Lung (tissue), 12 donors: ENCODE results near the gene EFNA3. TPM values are rescaled to one million over a fixed set of nuclear protein-coding genes. Genes with fewer than 3 reads are reported as not detected.

Experiments used
- ATAC-seq: fragments of 200-7000 bp; cut with Tn5 transposase; one replicate; pipeline ENCODE4 v1.9.1; 2020; ENCODE audit warnings: moderate number of reproducible peaks; ENCODE audit not compliant: insufficient read depth, low FRiP score
- DNase-seq, 3 donors: peaks; one replicate each; pipeline ENCODE4 v3.0.0-alpha.2; 2013 to 2017
- H3K27ac ChIP-seq, 2 donors: one replicate each; pipeline ENCODE4 v1.5.1; 2013; ENCODE audit warnings: mild to moderate bottlenecking in 2 of 2, moderate library complexity in 2 of 2, control low read depth in 1 of 2, inconsistent platforms in 1 of 2, low read depth in 1 of 2, low read length in 1 of 2
- H3K27me3 ChIP-seq, 3 donors: one replicate each; pipeline ENCODE4 v1.5.1; 2013; ENCODE audit warnings: low read length in 2 of 3; ENCODE audit not compliant: control insufficient read depth in 3 of 3, insufficient read depth in 3 of 3
- H3K36me3 ChIP-seq, 4 donors: one replicate each; pipeline ENCODE4 v1.5.1; 2013; ENCODE audit warnings: low read length in 4 of 4, mild to moderate bottlenecking in 1 of 4, moderate library complexity in 1 of 4; ENCODE audit not compliant: control insufficient read depth in 4 of 4, insufficient read depth in 4 of 4
- H3K4me1 ChIP-seq, 5 donors: one replicate each; pipeline ENCODE4 v1.5.1; 2013; ENCODE audit warnings: low read length in 5 of 5, mild to moderate bottlenecking in 2 of 5, moderate library complexity in 1 of 5; ENCODE audit not compliant: control insufficient read depth in 5 of 5, insufficient read depth in 5 of 5
- H3K4me3 ChIP-seq: one replicate; pipeline ENCODE4 v1.5.1; 2013; ENCODE audit warnings: mild to moderate bottlenecking, control low read depth, moderate library complexity
- H3K9ac ChIP-seq, 2 donors: one replicate each; pipeline ENCODE4 v1.5.1; 2013; ENCODE audit warnings: low read length in 2 of 2, control low read depth in 1 of 2; ENCODE audit not compliant: insufficient read depth in 1 of 2
- H3K9me3 ChIP-seq, 4 donors: one replicate each; pipeline ENCODE4 v1.5.1; 2013; ENCODE audit warnings: low read length in 3 of 4, mild to moderate bottlenecking in 1 of 4, moderate library complexity in 1 of 4; ENCODE audit not compliant: control insufficient read depth in 4 of 4, insufficient read depth in 3 of 4
- CTCF ChIP-seq: IDR thresholded peaks from 2 replicates; pipeline ENCODE4 v1.5.1; 2012; ENCODE audit warnings: mild to moderate bottlenecking; ENCODE audit errors: control extremely low read depth, extremely low read depth
- WGBS, 2 donors: extraction: QIAGEN DNeasy Blood & Tissue Kit; methylation state at CpG; one replicate each; pipeline ENCODE4 v1.1.7; 2013; 5-methylcytosine and 5-hydroxymethylcytosine counted together
- polyA plus RNA-seq, 2 donors: library from polyadenylated mRNA; stranded (reverse); fragments of 200-250 nt; gene quantifications; one replicate each; pipeline ENCODE4 v1.2.1, GENCODE V29; 2013
- total RNA-seq, 2 donors: library from RNA; depleted of rRNA in 1 of 2; stranded (reverse); fragments of >200 nt in 1 of 2; gene quantifications; one replicate each; pipeline ENCODE4 v1.2.1, GENCODE V29; 2014 to 2021
- donor health status: control.
- donor health status: control.
- donor health status: Bipolar disorder and iron deficiency.
- donor health status: healthy.
- donor health status: DM: yes; HTN: yes; CAD: no.

The EFNA3 gene
- total and polyA plus RNA-seq, 4 donors: 1.1 to 1.9 (median 1.6) TPM

DNA sequence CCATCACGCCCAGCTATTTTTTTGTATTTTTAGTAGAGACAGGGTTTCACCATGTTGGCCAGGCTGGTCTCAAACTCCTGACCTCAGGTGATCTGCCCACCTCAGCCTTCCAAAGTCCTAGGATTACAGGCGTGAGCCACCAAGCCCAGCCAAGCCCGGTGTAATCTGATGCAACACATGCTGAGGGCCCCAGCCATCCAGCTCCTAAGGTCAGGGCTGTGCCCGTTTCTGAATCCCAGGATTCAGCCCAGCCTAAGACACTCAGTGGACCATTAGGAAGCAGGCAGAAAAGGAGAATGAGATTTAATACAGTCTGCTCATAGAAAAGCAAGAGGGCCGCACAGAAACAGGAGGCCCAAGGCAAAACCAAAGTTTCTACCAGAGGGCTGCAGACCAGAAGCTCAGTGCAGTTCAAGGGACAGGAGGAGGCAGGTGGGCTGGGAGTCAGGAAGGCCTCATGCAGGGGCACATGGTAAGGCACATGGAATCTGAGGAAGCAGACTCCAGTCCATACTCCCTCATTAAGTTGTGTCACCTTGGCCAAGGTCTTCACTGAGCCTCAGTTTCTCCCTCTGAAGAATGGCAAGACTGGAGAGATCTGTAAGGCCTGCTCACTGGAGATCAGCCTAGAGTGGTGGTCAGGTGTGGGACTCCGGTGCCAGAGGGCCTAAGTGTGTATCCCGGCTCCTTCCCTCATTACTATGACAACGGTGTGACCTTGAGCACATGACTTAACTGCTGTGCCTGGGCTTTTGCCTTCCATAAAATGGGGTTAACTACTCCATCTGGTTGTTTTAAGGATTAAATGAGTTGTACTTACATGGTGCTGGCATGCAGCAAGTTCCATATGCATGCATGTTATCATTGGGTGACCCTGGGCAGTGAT lies 29.9 kb upstream of the EFNA3 start:
- Histone ChIP-seq H3K9ac (no peak overlapping the region), H3K27ac (no peak overlapping the region), H3K4me3 (no peak overlapping the region), H3K36me3 (peaks cover 0 to under 1% (median 0%) of the 10 kb centered on the region in 4 donors), H3K27me3 (no peaks in the 10 kb centered on the region), H3K4me1 (peaks cover 0 to 33% (median 16%) of the 10 kb centered on the region in 5 donors), H3K9me3 (no peaks in the 10 kb centered on the region)
- no peak for DNase-seq
- TF ChIP-seq CTCF: no peak
- no peak for ATAC-seq
- WGBS, 2 donors: 91 to 100% methylated on average over 8 of the region's 8 CpGs

DNA sequence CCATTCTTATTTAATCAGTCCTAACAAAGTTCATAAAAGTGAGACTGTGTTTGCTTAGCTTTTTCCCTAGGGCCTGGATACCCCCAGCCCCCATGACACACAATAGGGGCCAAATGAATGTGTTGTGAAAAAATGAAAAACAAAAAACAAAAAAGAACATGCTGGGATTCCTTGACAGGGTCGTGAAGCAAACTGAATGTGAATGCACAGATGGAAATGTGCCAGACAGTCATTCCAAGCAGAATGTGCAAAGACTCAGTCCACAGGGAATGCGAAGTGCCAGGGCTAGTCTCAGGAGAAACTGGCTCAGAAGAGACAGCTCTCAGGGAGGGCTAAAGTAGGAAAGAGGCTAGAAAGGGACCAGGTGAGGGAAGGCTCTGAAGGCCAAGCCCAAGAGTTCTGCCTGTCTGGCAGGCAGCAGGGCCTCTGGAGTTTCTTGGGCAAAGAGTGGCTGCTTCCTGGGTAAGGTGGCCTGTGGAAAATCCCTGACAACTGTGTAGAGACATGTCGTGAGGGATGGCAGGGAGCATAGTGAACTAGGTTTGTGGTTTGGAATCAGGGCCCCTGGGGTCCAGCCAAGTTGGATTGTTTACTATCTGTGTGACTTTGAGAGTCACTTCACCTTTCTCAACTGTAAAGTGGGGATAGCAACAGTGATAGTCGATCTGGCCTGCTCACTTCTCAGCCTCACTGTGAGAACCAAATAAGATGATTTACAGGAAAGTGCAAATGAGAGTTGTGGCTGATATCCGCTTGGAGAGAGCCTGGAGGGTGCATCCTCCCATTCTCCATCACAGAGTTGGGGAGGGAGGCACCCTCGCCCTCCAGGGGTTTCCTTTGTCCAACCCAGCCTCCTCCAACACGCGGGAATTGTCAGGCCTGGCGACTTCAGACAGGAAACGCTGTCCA lies 28.7 kb upstream of the EFNA3 start:
- Histone ChIP-seq H3K9ac (peak overlapping the region in 1 of 2 donors; percentile 29), H3K4me1 (peaks cover 0 to 33% (median 16%) of the 10 kb centered on the region in 5 donors), H3K27ac (peak overlapping the region; percentile 92 to 97), H3K27me3 (no peaks in the 10 kb centered on the region), H3K9me3 (no peaks in the 10 kb centered on the region), H3K36me3 (peaks cover 0 to 10% (median 0%) of the 10 kb centered on the region in 4 donors), H3K4me3 (no peak overlapping the region)
- peak; percentile 65 to 83 (median 72) for DNase-seq
- TF ChIP-seq CTCF: no peak
- WGBS, 2 donors: 15 to 24% methylated on average over 10 of the region's 10 CpGs
- ATAC-seq: no peak

GRCh38 chr1:155050560-155051341 lies 27.9 kb upstream of the EFNA3 start, which contains the start of gene ADAM15:
Gene ADAM15, plus strand, starts transcription at chr1:155051316. Its CDS starts 71 bp downstream, at chr1:155051387.
- peaks cover 0 to 13% (median 2%) of the 10 kb centered on the region in 4 donors for H3K36me3 ChIP-seq
- peak; percentile 83 for ATAC-seq

More at GRCh38 chr1:155050560-155051341, 27.9 kb upstream of the EFNA3 start, which contains the start of gene ADAM15:
- Histone ChIP-seq H3K27ac (peak within 1 kb of the TSS; percentile 92 to 97), H3K27me3 (no peaks in the 10 kb centered on the region), H3K9ac (peak within 1 kb of the TSS; percentile 11 to 47), H3K4me1 (peaks cover 0 to 33% (median 12%) of the 10 kb centered on the region in 5 donors), H3K4me3 (peak within 1 kb of the TSS; percentile 84), H3K9me3 (no peaks in the 10 kb centered on the region)
- peak; percentile 81 for TF ChIP-seq CTCF
- 0 to 1% methylated on average over 59 to 99 of the region's 99 CpGs for WGBS, 2 donors
- DNase-seq: peak; percentile 78 to 89 (median 81)
